ENCODE results near the gene RASA4B. TPM values are rescaled to one million over a fixed set of nuclear protein-coding genes. Genes with fewer than 3 reads are reported as not detected.

The RASA4B gene
- total and polyA plus RNA-seq, 2 donors (not counting 3 experiments of a cell fraction or from before 2014, with no cell fraction given), result 3.2 to 9.8 TPM

DNA sequence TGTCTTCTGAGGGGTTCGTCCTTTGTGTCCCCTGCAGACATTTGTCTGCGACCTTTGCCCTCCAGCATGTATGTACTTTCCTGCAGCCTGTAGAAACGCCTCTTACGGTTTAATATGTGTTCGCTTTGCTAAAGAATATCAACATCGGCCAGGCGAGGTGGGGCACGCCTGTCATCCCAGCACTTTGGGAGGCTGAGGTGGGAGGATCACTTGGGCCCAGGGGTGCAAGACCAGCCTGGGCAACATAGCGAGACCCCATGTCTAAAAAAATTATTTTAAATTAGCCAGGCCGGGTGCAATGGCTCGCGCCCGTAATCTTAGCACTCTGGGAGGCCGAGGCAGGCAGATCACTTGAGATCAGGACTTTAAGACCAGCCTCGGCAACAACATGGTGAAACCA lies 68.4 kb downstream of the RASA4B start:
- DNase-seq (ENCODE audit: low read depth, low spot score), result no peak
- BruUV-seq (replicated peaks), result no TSS peak
- POLR2A ChIA-PET, result no interaction called here

More for the DNA sequence above, 68.4 kb downstream of the RASA4B start:
- Histone ChIP-seq H3K9me1 (replicated peaks; ENCODE audit: control insufficient read depth, extremely low read depth, insufficient read depth, low read length) (no peaks in the 10 kb centered on the region), H3K9ac (replicated peaks; ENCODE audit: extremely low read depth, insufficient read depth, low read length) (no peak overlapping the region), H3K4me3 (replicated peaks in 1 of 3; ENCODE audit: insufficient read depth in 1 of 3, low read depth in 1 of 3, low read length in 3 of 3) (no peak overlapping the region), H3K4me1 (ENCODE audit: control insufficient read depth, extremely low read depth, insufficient read depth, low read length) (no peaks in the 10 kb centered on the region), H3K27me3 (ENCODE audit: control insufficient read depth in 2 of 2, insufficient read depth in 2 of 2, low read length in 2 of 2) (no peaks in the 10 kb centered on the region), H3K9me3 (replicated peaks; ENCODE audit: control insufficient read depth, insufficient read depth, low read length) (no peaks in the 10 kb centered on the region), H3K4me2 (ENCODE audit: insufficient read depth, low read length) (no peak overlapping the region), H3K79me2 (ENCODE audit: control insufficient read depth, insufficient read depth, low read length) (no peaks in the 10 kb centered on the region), H4K20me1 (replicated peaks; ENCODE audit: control insufficient read depth, extremely low read depth, insufficient read depth, low read length) (no peaks in the 10 kb centered on the region), H2AFZ (ENCODE audit: low read depth, low read length) (no peak overlapping the region), H3K36me3 (ENCODE audit: control insufficient read depth in 2 of 2, extremely low read depth in 1 of 2, insufficient read depth in 2 of 2, low read length in 2 of 2) (peaks cover 0 to 27% of the 10 kb centered on the region in 2 experiments), H3K27ac (ENCODE audit: insufficient read depth, low read depth, low read length) (no peak overlapping the region)
- CTCF ChIA-PET, result interaction anchor here (1.3 to 1.8 kb wide), 2 partner anchors 36 to 45 kb away, joined by 4 to 12 read pairs; no protein-coding TSS in a partner anchor
- intact Hi-C loops (cut with micrococcal nuclease), result no loop called here
- no peak for FAIRE-seq
- dilution Hi-C loops (cut with MboI; ENCODE audit: extremely low pct_ligation_motif_present, low sequenced_read_pairs), result no loop called here
- TF ChIP-seq, protein P1, sequence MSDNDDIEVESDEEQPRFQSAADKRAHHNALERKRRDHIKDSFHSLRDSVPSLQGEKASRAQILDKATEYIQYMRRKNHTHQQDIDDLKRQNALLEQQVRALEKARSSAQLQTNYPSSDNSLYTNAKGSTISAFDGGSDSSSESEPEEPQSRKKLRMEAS (IDR thresholded peaks at IDR 0.05; ENCODE audit: insufficient read depth, insufficient read length), result no peak
- TF ChIP-seq GATA2 (IDR thresholded peaks at IDR 0.05; ENCODE audit: insufficient read depth, insufficient read length, low read depth, low read length) (no peak), POLR2AphosphoS5 (IDR thresholded peaks at IDR 0.05; ENCODE audit: insufficient read depth, low read depth, low read length) (no peak), EZH2 (IDR thresholded peaks at IDR 0.05; ENCODE audit: borderline replicate concordance, low read depth, low read length, severe bottlenecking) (no peak), POLR2A (IDR thresholded peaks at IDR 0.05; ENCODE audit: low read depth, low read length) (no peak), FOS (IDR thresholded peaks at IDR 0.05; ENCODE audit: borderline replicate concordance, insufficient read depth, low read length) (no peak), MYC (IDR thresholded peaks at IDR 0.05; ENCODE audit: low read depth, low read length) (no peak), JUN (IDR thresholded peaks at IDR 0.05; ENCODE audit: borderline replicate concordance, insufficient read depth, insufficient read length, low read depth) (no peak)
- TF ChIP-seq, protein P2, sequence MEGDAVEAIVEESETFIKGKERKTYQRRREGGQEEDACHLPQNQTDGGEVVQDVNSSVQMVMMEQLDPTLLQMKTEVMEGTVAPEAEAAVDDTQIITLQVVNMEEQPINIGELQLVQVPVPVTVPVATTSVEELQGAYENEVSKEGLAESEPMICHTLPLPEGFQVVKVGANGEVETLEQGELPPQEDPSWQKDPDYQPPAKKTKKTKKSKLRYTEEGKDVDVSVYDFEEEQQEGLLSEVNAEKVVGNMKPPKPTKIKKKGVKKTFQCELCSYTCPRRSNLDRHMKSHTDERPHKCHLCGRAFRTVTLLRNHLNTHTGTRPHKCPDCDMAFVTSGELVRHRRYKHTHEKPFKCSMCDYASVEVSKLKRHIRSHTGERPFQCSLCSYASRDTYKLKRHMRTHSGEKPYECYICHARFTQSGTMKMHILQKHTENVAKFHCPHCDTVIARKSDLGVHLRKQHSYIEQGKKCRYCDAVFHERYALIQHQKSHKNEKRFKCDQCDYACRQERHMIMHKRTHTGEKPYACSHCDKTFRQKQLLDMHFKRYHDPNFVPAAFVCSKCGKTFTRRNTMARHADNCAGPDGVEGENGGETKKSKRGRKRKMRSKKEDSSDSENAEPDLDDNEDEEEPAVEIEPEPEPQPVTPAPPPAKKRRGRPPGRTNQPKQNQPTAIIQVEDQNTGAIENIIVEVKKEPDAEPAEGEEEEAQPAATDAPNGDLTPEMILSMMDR (IDR thresholded peaks at IDR 0.05; ENCODE audit: extremely low read depth in 1 of 2, insufficient read depth in 1 of 2, low read depth in 1 of 2, low read length in 2 of 2), result no peak

All from endothelial cell of umbilical vein (primary cell).